ENCODE results near the gene ABCD2. TPM values are rescaled to one million over a fixed set of nuclear protein-coding genes. Genes with fewer than 3 reads are reported as not detected.

Gene ABCD2
- total and polyA plus RNA-seq, 4 donors = under 0.01 to 0.25 (median 0.05) TPM; not detected in 1

- Histone ChIP-seq H3K9me3 (ENCODE audit: control insufficient read depth in 4 of 4, low read length in 3 of 4) (no peaks in the 10 kb centered on the region), H3K27ac (ENCODE audit: low read depth in 1 of 2, low read length in 2 of 2) (no peak overlapping the region), H3K9ac (ENCODE audit: low read depth in 1 of 2, low read length in 2 of 2) (no peak overlapping the region), H3K4me1 (ENCODE audit: control insufficient read depth in 4 of 4, insufficient read depth in 4 of 4, low read length in 3 of 4) (peaks cover 0 to 6% (median 2%) of the 10 kb centered on the region in 4 donors), H3K36me3 (ENCODE audit: control insufficient read depth in 4 of 4, insufficient read depth in 3 of 4, low read depth in 1 of 4, low read length in 3 of 4) (no peaks in the 10 kb centered on the region), H3K4me3 (ENCODE audit: low read depth in 1 of 3, low read length in 3 of 3) (no peak overlapping the region), H3K27me3 (ENCODE audit: control insufficient read depth in 4 of 4, insufficient read depth in 4 of 4, low read length in 3 of 4) (no peaks in the 10 kb centered on the region)
- no peak for DNase-seq (ENCODE audit: low spot score)
- 21% methylated on average over 2 of the region's 2 CpGs for WGBS
- TF ChIP-seq FOXA1 (IDR thresholded peaks at IDR 0.05) (peak; percentile 64), SP1 (IDR thresholded peaks at IDR 0.05) (peak; percentile 69), FOXA2 (IDR thresholded peaks at IDR 0.05) (peak; percentile 73), ZBTB33 (IDR thresholded peaks at IDR 0.05) (peak; percentile 86), GABPA (IDR thresholded peaks at IDR 0.05 in 1 of 2, conservative IDR thresholded peaks at IDR 0.05 in 1 of 2) (no peak), ATF3 (IDR thresholded peaks at IDR 0.05) (no peak), MAX (IDR thresholded peaks at IDR 0.05) (peak; percentile 48), REST (IDR thresholded peaks at IDR 0.05) (no peak), RAD21 (IDR thresholded peaks at IDR 0.05) (peak in 1 of 2 donors; percentile 16), JUND (IDR thresholded peaks at IDR 0.05) (peak; percentile 46 to 76), TAF1 (conservative IDR thresholded peaks at IDR 0.05) (no peak), YY1 (IDR thresholded peaks at IDR 0.05) (peak; percentile 50), NR2F2 (IDR thresholded peaks at IDR 0.05) (no peak), CTCF (IDR thresholded peaks at IDR 0.05; ENCODE audit: low read depth, low read length, missing input control) (no peak), EGR1 (IDR thresholded peaks at IDR 0.05; ENCODE audit: low read depth in 2 of 2) (no peak), RXRA (IDR thresholded peaks at IDR 0.05) (peak; percentile 92), HNF4A (conservative IDR thresholded peaks at IDR 0.05) (peak; percentile 69 to 84), HNF4G (IDR thresholded peaks at IDR 0.05) (no peak)
These were observed 27.4 kb upstream of the ABCD2 start for GRCh38 chr12:39646963-39647362.

All from liver (tissue), 9 donors.